K562 (cell line): ENCODE measurements around the gene DAP.

ENCODE experiments used
- ELF1 ChIP-seq: fragments of 200-800 bp; sonication (Bioruptor generic); IDR thresholded peaks from 2 replicates; pipeline ENCODE4 v1.6.1; 2016; ENCODE audit warnings: missing genetic modification characterization, missing compliant biosample characterization
- EP300 ChIP-seq: IDR thresholded peaks from 2 replicates; pipeline ENCODE4 v1.6.1; 2012; ENCODE audit warnings: low read length, improper control_type of control experiment
- RFX5 ChIP-seq: IDR thresholded peaks from 2 replicates; pipeline ENCODE4 v1.6.1; 2011; ENCODE audit warnings: low read depth, mild to moderate bottlenecking, improper control_type of control experiment, low read length
- TF ChIP-seq, protein P1 (sequence below), 3 experiments: IDR thresholded peaks in 2 of 3; conservative IDR thresholded peaks in 1 of 3; 2 replicates each; pipeline ENCODE4 v1.5.1; 2011 to 2012; ENCODE audit warnings: low read length in 3 of 3, mild to moderate bottlenecking in 3 of 3, control low read depth in 2 of 3, improper control_type of control experiment in 1 of 3, inconsistent platforms in 1 of 3, low read depth in 1 of 3, mixed read lengths in 1 of 3, moderate library complexity in 1 of 3; ENCODE audit not compliant: insufficient read depth in 2 of 3

DNA sequence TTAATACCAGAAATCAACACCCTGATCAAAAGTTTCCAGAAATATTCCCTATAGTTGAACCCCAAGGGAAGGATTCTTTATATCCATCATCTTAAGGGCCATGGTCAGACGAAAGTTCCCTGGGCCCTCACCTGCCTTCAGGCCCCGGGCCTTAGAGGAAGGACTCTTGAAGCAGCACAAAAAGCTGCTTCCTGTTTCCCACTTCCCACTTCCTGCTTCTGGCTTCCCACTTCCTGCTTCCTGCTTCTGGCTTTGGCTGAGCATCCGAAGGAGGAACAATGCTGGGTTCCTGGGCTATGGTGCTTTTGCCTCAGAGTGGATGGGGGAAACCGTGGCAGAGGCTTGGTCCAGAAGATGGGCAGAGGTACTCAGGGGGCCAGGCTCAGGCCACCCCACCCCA lies 25.8 kb upstream of the DAP start:
- TF ChIP-seq RFX5 (no peak), ELF1 (tag) (peak; percentile 64), EP300 (no peak)
- TF ChIP-seq, protein P1, sequence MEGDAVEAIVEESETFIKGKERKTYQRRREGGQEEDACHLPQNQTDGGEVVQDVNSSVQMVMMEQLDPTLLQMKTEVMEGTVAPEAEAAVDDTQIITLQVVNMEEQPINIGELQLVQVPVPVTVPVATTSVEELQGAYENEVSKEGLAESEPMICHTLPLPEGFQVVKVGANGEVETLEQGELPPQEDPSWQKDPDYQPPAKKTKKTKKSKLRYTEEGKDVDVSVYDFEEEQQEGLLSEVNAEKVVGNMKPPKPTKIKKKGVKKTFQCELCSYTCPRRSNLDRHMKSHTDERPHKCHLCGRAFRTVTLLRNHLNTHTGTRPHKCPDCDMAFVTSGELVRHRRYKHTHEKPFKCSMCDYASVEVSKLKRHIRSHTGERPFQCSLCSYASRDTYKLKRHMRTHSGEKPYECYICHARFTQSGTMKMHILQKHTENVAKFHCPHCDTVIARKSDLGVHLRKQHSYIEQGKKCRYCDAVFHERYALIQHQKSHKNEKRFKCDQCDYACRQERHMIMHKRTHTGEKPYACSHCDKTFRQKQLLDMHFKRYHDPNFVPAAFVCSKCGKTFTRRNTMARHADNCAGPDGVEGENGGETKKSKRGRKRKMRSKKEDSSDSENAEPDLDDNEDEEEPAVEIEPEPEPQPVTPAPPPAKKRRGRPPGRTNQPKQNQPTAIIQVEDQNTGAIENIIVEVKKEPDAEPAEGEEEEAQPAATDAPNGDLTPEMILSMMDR (IDR thresholded peaks at IDR 0.05 in 2 of 3, conservative IDR thresholded peaks at IDR 0.05 in 1 of 3; ENCODE audit: insufficient read depth in 2 of 3, low read depth in 1 of 3, low read length in 3 of 3): no peak
